HTERT RPE-1 (cell line): ENCODE measurements around the gene GALT.

Source experiments
- in situ Hi-C: fragments of 300-500 bp; cut with MboI; formaldehyde crosslinking; loops from 4 replicates; pipeline ENCODE4 v1.14.3; 2020; ENCODE audit warnings: low sequenced_read_pairs

The GALT gene

GRCh38 chr9:34675869-34676268 lies 29.4 kb downstream of the GALT start:
- in situ Hi-C loops = no loop called here

- in situ Hi-C loops = no loop called here
Measured at GRCh38 chr9:34684145-34684544, 37.7 kb downstream of the GALT start.

GRCh38 chr9:34684816-34685215 lies 38.3 kb downstream of the GALT start:
- in situ Hi-C loops = no loop called here

- in situ Hi-C loops = no loop called here
Measured at GRCh38 chr9:34685591-34685990, 39.1 kb downstream of the GALT start.

- in situ Hi-C loops = no loop called here
Measured at GRCh38 chr9:34686231-34686630, 39.8 kb downstream of the GALT start.

- in situ Hi-C loops = no loop called here
Measured at GRCh38 chr9:34686732-34687131, 40.3 kb downstream of the GALT start.

GRCh38 chr9:34687276-34688030 lies 41.0 kb downstream of the GALT start:
- in situ Hi-C loops = no loop called here

- in situ Hi-C loops = no loop called here
Measured at GRCh38 chr9:34688329-34689115, 42.0 kb downstream of the GALT start.

GRCh38 chr9:34689116-34689470 lies 42.6 kb downstream of the GALT start:
- in situ Hi-C loops = no loop called here

GRCh38 chr9:34689512-34689911 lies 43.0 kb downstream of the GALT start:
- in situ Hi-C loops = no loop called here

- in situ Hi-C loops = no loop called here
Measured at GRCh38 chr9:34690983-34691935, 44.8 kb downstream of the GALT start, which contains the start of gene CCL19. CCL19 (minus strand) TSS chr9:34691276; CDS start chr9:34691139, 137 bp downstream.

GRCh38 chr9:34691936-34692315 lies 45.5 kb downstream of the GALT start:
- in situ Hi-C loops = no loop called here

GRCh38 chr9:34693560-34693959 lies 47.1 kb downstream of the GALT start:
- in situ Hi-C loops = no loop called here

GRCh38 chr9:34694811-34695210 lies 48.3 kb downstream of the GALT start:
- in situ Hi-C loops = no loop called here
